HG02973 (cell line): ENCODE data around the gene RASD2.
"Not testable (repeated sequence)": the region's sequence is repeated elsewhere in the genome, so short reads cannot be mapped to it uniquely, and the experiment has no call there.

ENCODE experiments used
- ATAC-seq: cut with Tn5 transposase; IDR thresholded peaks from one replicate; pipeline ENCODE4 v1.9.1; 2021; ENCODE audit warnings: moderate library complexity; ENCODE audit not compliant: unreplicated experiment

The RASD2 gene, protein sequence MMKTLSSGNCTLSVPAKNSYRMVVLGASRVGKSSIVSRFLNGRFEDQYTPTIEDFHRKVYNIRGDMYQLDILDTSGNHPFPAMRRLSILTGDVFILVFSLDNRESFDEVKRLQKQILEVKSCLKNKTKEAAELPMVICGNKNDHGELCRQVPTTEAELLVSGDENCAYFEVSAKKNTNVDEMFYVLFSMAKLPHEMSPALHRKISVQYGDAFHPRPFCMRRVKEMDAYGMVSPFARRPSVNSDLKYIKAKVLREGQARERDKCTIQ

DNA sequence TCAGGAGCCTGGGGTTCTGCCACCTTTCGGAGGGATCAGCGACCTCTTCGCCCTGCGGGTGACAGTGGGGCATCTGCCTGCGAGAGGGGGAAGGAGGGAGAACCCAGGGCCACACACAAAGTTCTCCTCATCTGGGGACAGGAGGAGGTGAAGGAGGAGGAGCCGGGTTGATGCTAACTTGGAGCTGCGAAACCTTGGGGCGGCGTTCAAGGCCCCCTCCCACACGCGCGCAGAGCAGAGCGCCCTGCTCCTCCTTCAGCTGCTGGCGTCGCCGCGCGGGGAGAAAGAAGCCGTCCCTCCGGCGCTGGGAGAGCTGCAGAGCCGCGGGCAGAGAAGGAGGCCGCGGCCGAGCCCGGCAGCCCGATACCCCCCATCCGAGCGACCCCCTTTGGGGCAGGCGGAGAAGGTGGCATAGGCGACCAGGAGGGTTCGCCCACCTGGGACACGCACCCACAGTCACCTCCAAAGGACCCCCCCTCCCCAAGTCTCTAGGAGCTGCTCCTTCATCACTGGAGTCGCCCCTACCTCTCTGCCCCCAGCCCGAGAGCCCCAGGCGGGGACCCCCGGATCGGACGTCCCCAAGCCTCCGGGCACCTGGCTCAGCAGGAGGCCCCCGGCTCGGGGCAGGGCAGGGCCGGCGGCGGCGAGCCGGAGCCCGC is at the start of gene RASD2:
Gene RASD2, plus strand, starts transcription at position 237 of the 659 bp plus-strand sequence. CDS start 5,979 bp downstream, outside the sequence.
- no peak for ATAC-seq

DNA sequence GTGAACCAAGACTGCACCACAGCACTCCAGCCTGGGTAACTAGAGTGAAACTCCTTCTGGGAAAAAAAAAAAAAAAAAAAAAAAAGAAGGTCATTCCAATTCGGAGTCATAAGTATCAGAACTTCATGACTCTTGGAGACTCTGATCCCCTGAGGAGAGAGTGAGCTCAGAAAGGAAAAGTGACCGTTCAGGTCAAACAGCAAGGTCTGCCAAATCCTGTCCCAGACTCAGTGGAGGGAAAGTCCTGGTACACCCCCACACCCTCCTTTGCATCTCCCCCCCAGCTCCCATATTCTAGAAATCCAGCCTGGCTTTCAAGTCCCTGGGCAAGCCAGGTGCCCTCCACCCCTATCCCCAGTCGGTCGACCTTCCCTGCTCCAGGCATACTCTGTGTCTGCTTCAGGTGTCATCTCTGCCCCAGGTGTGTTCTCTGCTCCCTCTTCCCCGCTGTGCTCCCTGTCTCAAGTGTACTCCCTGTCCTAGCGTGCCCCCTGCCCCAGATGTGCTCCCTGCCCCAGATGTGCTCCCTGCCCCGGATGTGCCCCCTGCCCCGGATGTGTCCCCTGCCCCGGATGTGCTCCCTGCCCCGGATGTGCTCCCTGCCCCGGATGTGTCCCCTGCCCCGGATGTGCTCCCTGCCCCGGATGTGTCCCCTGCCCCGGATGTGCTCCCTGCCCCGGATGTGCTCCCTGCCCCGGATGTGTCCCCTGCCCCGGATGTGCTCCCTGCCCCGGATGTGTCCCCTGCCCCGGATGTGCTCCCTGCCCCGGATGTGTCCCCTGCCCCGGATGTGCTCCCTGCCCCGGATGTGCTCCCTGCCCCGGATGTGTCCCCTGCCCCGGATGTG is 49.3 kb upstream of the RASD2 start:
- not testable (repeated sequence) for ATAC-seq

DNA sequence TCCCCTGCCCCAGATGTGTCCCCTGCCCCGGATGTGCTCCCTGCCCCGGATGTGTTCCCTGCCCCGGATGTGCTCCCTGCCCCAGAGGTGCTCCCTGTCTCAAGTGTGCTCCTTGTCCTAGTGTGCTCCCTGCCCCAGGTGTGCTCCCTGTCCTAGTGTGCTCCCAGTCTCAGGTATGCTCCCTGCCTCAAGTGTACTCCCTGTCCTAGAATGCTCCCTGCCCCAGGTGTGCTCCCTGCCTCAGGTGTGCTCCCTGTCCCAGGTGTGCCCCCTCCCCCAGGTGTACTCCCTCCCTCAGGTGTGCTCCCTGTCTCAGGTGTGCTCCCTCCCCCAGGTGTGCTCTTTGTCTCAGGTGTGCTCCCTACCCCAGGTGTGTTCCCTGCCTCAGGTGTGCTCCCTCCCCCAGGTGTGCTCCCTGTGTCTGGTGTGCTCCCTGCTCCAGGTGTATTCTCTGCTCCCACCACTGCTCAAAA is 48.7 kb upstream of the RASD2 start:
- ATAC-seq: no peak

DNA sequence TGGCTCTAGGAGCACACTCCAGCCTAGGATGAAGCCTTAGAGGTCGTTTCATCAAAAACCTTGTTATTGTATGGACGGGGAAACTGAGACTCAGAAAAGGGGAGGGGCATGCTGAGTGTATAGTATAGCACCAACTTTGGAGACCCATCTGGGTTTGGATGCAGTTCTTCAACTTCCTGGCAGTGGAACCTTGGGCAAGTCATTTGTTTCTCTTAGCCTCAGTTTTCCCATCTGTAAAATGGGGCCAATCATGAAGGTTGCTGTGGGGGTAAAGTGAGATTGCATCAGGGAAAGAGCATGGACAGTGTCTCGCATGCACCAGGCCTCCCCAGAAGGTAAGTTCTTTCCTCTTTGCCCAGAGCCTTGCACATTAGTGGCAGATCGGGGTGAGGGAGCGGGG is 47.6 kb upstream of the RASD2 start:
- no peak for ATAC-seq

DNA sequence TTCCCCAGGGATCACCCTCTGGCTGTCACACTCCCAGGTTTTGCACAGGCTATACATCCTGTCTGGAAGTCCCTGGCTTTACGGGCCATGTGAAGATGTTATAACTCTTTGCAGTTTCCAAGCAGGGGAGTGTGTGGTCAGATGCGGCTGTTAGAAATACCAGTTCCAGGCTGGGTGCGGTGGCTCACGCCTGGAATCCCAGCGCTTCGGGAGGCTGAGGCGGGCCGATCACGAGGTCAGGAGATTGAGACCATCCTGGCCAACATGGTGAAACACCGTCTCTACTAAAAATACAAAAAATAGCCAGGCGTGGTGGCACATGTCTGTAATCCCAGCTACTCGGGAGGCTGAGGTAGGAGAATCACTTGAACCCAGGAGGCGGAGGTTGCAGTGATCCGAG is 44.9 kb upstream of the RASD2 start:
- ATAC-seq: not testable (repeated sequence)

DNA sequence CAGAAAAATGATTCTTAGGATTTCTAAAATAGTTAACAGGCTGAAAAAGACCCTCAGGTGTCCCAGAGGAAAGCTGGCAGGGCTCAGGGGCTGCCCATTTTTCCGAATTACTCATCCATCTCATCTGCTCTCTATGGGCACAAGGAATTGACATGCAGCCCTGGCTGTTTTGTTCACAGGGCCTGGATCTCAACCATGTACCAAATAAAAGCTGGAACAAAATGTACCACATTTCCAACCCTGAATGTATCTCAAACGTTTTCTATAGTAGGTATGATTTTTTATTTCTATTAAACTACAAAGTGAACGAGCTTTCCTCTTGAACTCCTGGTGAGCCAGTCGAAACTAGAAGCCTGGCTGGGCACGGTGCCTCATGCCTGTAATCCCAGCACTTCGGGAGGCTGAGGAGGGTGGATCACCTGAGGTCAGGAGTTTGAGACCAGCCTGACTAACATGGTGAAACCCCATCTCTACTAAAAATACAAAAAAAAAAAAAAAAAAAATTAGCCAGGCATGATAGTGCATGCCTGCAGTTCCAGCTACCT is 43.8 kb upstream of the RASD2 start:
- no peak for ATAC-seq

DNA sequence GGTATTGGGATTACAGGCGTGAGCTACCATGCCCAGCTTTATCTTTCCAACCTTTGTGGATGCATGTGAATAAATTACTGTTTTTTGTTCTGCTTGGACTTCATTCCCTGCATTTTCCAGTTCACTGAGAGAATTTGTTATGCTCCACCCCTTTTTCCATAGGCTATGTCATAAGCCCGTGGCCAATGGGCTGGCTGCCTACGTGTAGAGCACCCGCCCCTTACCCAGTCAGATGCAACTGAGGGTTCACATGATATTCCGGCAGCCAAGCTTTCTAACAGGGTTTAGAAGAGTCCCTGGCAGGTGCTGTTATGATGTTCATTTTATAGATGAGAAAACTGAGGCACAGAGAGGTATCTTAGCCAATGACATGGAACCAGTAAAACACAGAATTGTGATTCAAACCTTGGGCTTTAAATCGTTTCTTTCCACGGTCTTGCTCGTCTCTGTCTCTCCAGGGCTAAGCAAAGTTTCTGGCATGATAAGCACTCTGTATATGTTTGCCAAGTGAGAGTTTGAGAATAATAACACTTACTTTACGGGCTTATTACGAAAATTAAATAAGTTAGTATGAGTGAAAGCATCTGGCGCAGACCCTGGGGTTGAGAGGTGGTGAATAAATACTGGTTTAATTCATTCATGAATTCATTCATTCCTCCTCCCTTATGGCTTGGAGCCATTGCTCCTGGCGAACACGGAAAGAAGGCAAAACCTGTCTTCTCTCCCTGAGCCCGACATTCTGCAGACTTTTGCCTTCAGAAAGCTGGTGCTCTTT is 42.4 kb upstream of the RASD2 start:
- ATAC-seq: no peak

DNA sequence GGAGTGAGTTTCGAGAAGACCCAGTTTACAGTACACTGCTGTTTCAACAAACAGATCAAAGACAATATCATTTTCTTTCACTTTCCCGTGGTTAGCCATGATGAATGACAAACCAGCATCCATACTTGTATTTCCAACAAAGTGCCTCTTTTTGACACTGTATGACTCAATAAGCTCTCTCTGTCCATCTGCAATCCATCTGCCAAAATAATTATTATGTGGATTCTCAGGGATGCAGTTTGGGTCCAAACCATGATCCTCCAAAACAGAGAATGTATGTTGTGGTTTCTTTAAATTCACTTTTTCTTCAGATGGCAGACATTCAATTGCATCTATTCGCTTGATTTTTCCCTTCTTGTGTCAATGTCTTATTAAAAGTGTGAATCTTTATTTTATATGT is 37.8 kb upstream of the RASD2 start:
- no peak for ATAC-seq

DNA sequence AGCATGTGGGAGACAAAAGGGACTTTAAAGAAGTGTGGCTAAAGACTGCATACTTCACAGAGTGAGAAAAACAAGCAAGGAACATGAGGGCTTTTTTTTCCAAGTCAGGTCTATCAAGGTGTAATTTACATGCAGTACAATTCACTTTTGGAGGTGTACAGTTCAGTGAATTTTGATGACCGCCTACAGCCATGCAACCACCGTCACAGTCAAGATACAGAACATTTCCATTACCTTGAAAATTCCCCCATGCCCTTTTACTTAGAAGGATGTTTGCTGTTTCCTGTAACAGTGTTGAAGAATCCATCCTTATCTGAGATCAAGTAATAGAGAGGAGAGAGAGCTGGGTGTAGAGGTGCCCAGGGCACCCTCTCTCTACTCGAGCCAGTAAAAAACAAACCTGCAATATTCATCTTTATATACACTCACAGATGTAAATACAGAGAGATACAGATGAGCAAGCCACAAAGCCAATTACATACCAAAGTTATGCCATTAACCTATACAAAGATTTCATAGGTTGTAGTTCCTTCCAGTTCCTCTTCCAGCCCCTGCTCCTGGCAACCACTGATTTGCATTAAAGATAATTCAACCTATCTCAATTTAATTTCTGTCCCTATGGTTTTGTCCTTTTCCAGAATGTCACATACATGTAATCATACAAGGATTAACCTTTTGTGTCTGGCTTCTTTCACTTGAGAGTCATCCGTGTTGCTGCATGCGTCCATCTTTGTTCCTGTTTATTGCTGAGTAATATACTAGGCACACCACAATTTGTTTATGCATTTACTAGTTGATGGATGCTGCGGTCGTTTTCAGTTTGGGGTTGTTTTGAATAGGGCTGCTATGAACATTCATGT is 35.0 kb upstream of the RASD2 start:
- no peak for ATAC-seq

DNA sequence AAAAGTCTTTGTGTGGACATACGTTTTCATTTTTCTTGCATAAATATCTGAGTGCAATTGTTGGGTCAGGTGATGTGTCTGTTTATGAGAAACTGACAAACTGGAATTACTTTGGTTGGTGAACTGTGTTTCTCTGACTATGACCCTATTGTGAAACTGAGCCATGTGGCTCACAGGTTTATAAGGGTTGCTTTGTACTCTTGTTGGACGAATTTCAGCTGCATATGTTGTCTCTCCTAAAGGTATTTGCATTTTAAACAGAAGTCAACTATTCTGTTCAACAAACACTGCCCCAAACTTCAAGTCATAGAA is 34.4 kb upstream of the RASD2 start:
- no peak for ATAC-seq

DNA sequence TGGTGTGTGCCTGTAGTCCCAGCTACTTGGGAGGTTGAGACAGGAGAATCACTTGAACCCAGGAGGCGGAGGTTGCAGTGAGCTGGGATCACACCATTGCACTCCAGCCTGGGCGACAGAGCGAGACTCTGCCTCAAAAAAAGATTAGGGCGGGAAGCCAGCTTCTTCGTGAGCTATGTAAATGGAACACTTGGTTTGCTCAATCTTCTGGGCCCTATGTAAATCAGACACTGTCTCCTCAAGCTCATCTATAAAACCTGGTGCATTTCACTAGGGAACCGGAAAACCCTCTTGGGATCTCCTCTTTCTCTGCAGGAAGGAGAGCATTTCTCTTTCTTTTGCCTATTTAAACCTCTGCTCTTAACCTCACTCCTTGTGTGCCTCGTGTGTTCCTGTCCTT is 32.8 kb upstream of the RASD2 start:
- not testable (repeated sequence) for ATAC-seq

DNA sequence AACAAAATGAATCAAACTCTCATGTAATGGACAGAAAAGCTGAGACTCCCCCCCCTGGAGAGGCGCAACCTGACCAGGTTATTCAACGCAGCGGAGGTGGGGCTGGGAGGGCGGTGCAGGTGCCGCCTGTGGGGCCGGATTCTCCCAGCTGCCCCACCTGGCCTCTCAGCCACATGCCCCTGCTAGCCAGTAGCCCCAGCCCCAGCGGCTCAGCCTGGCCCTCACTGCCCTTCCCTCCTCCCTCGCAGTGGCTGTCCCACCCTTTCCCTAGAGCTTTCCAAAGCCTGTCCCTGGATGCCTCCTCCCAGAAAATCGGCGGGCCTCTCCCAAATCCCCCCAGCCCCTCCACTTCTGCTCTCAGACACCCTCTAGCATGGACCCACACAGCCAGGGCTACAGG is 31.2 kb upstream of the RASD2 start:
- ATAC-seq: no peak

DNA sequence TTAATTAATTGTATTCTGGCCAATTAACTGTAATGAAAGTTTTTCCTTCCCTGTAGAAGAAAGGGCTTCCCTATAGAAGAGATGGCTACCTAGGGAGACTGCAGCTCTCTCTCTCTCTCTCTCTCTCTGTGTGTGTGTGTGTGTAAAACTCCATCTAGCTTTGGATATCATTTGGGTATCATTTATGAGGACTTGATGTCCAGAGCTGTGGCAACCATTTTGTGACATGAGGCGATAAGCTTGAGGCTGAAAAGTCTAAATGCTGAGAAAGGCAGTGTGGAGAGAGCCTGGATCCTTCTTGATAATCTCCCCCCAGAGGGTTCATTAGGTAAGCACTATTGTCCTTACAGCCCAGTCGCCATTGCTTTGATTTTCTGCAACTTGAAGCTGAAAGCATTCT is 30.7 kb upstream of the RASD2 start:
- no peak for ATAC-seq

DNA sequence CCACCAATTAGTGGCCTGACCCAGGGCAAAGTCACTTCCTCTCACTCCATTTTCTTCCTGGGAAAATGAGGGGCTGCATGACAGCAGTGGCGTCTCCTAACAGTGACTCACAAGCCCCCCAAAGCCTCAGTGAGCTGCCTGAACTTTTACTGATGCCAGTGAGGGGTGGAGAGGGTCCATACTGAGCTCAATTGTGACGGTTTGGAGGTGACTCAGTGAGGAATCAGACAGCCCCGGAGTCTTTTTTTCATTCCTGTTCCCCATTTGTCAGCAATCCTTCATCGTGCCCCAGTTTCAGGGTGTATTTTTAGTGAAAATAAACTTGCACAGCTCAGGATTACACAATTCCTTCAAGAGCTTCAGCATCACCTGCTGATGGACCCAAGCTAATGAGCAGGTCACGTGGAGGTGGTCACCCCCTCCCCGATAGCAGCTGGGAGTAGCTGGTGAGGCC is 30.1 kb upstream of the RASD2 start:
- no peak for ATAC-seq

DNA sequence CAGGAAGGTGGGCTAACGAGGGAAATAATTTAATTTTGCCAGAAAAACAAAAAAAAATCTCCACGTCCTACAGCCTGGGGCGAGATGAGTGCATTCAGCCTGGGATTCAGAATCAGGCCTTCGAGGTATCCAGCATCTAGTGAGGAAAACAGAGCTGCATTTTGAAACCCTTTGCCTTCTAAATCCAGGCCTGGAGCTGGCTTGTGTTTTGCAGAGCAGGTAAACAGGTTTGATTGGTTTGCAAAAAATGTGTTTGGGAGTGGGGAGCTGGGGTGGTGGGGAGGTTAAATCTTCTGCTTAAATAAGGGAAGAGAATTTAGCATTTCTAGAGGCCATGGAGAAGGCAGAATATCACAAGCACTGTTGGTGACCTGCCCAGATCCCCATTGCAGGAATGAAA is 29.7 kb upstream of the RASD2 start:
- no peak for ATAC-seq

DNA sequence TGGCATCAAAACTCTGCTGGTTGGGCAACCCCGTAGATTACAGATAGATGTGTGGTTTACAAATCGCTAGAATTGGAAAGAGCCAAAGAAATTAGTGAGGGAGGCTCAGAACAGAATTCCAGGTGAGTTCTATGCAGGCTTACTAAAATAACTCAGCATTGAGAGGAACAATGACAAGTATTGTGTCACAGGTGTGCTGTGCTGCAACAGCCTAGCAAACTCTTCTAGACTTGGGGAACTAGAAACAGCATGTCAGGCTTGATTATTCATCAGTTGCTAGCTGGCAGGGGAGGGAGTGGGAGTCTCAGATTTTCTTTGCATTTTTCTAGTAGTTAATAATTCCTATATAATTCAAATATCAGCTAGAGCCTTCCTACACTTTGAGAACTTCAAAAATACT is 26.3 kb upstream of the RASD2 start:
- no peak for ATAC-seq

DNA sequence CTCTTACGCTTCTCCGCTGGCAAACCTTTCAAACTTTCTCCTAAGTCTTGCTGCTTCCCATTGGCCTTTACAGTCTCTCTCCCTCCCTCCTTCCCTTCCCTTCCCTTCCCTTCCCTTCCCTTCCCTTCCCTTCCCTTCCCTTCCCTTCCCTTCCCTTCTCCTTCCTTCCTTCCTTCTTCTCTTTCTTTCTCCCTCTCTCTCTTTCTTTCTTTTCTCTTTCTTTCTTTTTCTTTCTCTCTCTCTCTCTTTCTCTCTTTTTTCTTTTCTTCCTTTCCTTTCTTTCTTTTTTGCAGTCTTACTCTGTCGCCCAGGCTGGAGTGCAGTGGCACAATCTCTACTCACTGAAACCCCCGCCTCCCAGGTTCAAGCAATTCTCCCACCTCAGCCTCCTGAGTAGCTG is 24.7 kb upstream of the RASD2 start:
- ATAC-seq: not testable (repeated sequence)

DNA sequence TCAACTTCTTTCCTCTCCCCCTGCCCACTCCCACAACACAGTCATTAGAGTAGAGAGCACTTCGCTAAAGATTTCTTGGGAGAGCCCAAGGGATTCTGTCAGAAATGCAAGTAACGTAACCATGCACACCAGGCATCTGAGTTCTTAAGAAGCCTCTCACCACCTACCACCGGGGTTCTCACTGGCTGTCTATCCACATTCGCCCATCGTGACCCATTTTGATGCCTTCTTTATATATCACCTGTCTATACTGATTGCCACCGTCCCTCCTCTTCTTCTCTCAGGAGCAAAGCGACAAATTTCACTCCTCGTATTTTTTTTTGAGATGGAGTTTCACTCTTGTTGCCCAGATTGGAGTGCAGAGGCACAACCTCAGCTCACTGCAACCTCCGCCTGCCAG is 23.9 kb upstream of the RASD2 start:
- no peak for ATAC-seq

DNA sequence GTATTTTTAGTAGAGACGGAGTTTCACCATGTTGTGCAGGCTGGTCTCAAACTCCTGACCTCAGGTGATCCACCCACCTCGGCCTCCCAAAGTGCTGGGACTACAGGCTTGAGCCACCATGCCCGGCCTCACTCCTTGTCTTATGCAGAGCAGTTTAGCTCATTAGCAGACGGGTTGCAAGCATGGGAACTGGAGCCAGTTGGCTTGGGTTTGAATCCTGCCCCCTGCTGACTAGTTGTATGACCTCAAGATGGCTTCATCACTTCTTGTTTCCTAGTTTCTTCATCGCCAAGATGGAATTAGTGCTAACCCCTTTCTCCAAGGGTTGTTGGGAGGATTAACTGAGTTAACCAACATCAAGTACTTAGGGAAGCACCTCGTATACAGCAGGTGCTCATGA is 23.4 kb upstream of the RASD2 start:
- ATAC-seq: no peak
